SK-N-SH (cell line): ENCODE data around the gene SPON1. TPM values are rescaled to one million over a fixed set of nuclear protein-coding genes. Genes with fewer than 3 reads are reported as not detected.

Experiments used
- CTCF ChIA-PET: fragments of 300-600, 350-600 bp; formaldehyde crosslinking; extraction: SDS; loops from one replicate; lab custom pipeline; 2021; lab: Yijun Ruan, JAX
- POLR2A ChIA-PET: fragments of 350-600 bp; sonication (Branson Sonifier 250); formaldehyde crosslinking; extraction: SDS; loops from one replicate; lab custom pipeline; 2020; ENCODE audit warnings: antibody characterized with exemption, inconsistent platforms; lab: Yijun Ruan, JAX
- DNase-seq: peaks from one replicate; pipeline ENCODE4 v3.0.0; 2012
- H2AFZ ChIP-seq: fragments of 200-600 bp; sonication (generic); 2 replicates; pipeline ENCODE4 v1.8.1; 2016; ENCODE audit warnings: antibody characterized with exemption, mild to moderate bottlenecking, low read depth
- H3F3A ChIP-seq: fragments of 200-600 bp; sonication (generic); replicated peaks from 2 replicates; pipeline ENCODE3; 2016; ENCODE audit warnings: antibody characterized with exemption, mild to moderate bottlenecking; ENCODE audit not compliant: insufficient read depth
- H3K27ac ChIP-seq, 2 experiments: fragments of 200-500 bp in 1 of 2; fragments of 200-600 bp in 1 of 2; sonication (Bioruptor generic) in 1 of 2; sonication (generic), shearing (Covaris generic) in 1 of 2; 2 replicates each; pipeline versions ENCODE4 v1.5.1 to v1.6.1; 2014 to 2016; ENCODE audit warnings: low read depth in 2 of 2, inconsistent platforms in 1 of 2, low read length in 1 of 2, mild to moderate bottlenecking in 1 of 2, mixed read lengths in 1 of 2
- H3K27me3 ChIP-seq: fragments of 200-600 bp; sonication (generic), shearing (Covaris generic); 2 replicates; pipeline ENCODE4 v1.6.1; 2016; ENCODE audit warnings: mixed run types; ENCODE audit not compliant: insufficient read depth
- H3K36me3 ChIP-seq, 2 experiments: fragments of 200-500 bp in 1 of 2; fragments of 200-600 bp in 1 of 2; sonication (Bioruptor generic) in 1 of 2; sonication (generic) in 1 of 2; replicated peaks in 1 of 2; 2 replicates each; pipeline versions ENCODE3 to v1.5.1; 2014 to 2016; ENCODE audit warnings: low read length in 1 of 2, mild to moderate bottlenecking in 1 of 2; ENCODE audit not compliant: insufficient read depth in 2 of 2, control insufficient read depth in 1 of 2
- H3K4me1 ChIP-seq, 2 experiments: fragments of 200-500 bp in 1 of 2; fragments of 200-600 bp in 1 of 2; sonication (Bioruptor generic) in 1 of 2; sonication (generic), shearing (Covaris generic) in 1 of 2; 2 replicates each; pipeline versions ENCODE4 v1.5.1 to v1.6.1; 2014 to 2016; ENCODE audit warnings: low read depth in 1 of 2, low read length in 1 of 2, mixed run types in 1 of 2; ENCODE audit not compliant: insufficient read depth in 2 of 2, control insufficient read depth in 1 of 2
- H3K4me2 ChIP-seq: fragments of 200-600 bp; sonication (generic), shearing (Covaris generic); 2 replicates; pipeline ENCODE4 v1.6.1; 2017; ENCODE audit warnings: mixed run types
- H3K4me3 ChIP-seq, 2 experiments: fragments of 200-500 bp in 1 of 2; fragments of 200-600 bp in 1 of 2; sonication (Bioruptor generic) in 1 of 2; sonication (generic), shearing (Covaris generic) in 1 of 2; 2 replicates each; pipeline versions ENCODE4 v1.5.1 to v1.8.1; 2014 to 2016; ENCODE audit warnings: low read depth in 2 of 2, inconsistent platforms in 1 of 2, low read length in 1 of 2, mild to moderate bottlenecking in 1 of 2, mixed read lengths in 1 of 2, moderate library complexity in 1 of 2
- H3K79me2 ChIP-seq: fragments of 200-600 bp; sonication (generic); 2 replicates; pipeline ENCODE4 v1.8.1; 2017; ENCODE audit warnings: mild to moderate bottlenecking; ENCODE audit not compliant: insufficient read depth
- H3K9ac ChIP-seq: fragments of 200-600 bp; sonication (generic); 2 replicates; pipeline ENCODE4 v1.6.1; 2017; ENCODE audit warnings: mixed run types
- H3K9me2 ChIP-seq: fragments of 200-600 bp; sonication (generic); 2 replicates; pipeline ENCODE4 v1.6.1; 2017; ENCODE audit warnings: mixed run types
- H3K9me3 ChIP-seq: fragments of 200-600 bp; sonication (generic); 2 replicates; pipeline ENCODE4 v1.6.1; 2017; ENCODE audit warnings: mixed run types, mild to moderate bottlenecking, moderate library complexity
- H4K20me1 ChIP-seq: fragments of 200-600 bp; sonication (generic); 2 replicates; pipeline ENCODE4 v1.6.1; 2017; ENCODE audit warnings: mild to moderate bottlenecking, mixed run types; ENCODE audit not compliant: insufficient read depth
- ELF1 ChIP-seq: IDR thresholded peaks from 2 replicates; pipeline ENCODE4 v1.4.0; 2012
- EP300 ChIP-seq, 2 experiments: IDR thresholded peaks; 2 replicates each; pipeline versions ENCODE4 v1.4.0 to v1.6.1; 2012; ENCODE audit warnings: borderline replicate concordance in 1 of 2, low read depth in 1 of 2, low read length in 1 of 2
- EZH2phosphoT487 ChIP-seq: fragments of 200-600 bp; sonication (generic); IDR thresholded peaks from 2 replicates; pipeline ENCODE4 v1.6.1; 2017; ENCODE audit warnings: low read depth, mixed run types, mild to moderate bottlenecking, antibody characterized with exemption, moderate library complexity, borderline replicate concordance
- FOSL2 ChIP-seq: IDR thresholded peaks from 2 replicates; pipeline ENCODE4 v1.4.0; 2012; ENCODE audit warnings: low read depth, mild to moderate bottlenecking, moderate library complexity, borderline replicate concordance
- GATA2 ChIP-seq: sonication (generic); formaldehyde crosslinking; IDR thresholded peaks from 2 replicates; pipeline ENCODE4 v1.5.0; 2020; ENCODE audit warnings: mild to moderate bottlenecking, missing genetic modification reagents
- IRF3 ChIP-seq: fragments of 150-350 bp; IDR thresholded peaks from 2 replicates; pipeline ENCODE4 v1.6.1; 2016; ENCODE audit warnings: mild to moderate bottlenecking, low read depth, low read length
- JUND ChIP-seq: IDR thresholded peaks from 2 replicates; pipeline ENCODE4 v1.4.0; 2012
- MEF2A ChIP-seq: IDR thresholded peaks from 2 replicates; pipeline ENCODE4 v1.4.0; 2012; ENCODE audit warnings: low read depth, borderline replicate concordance
- MXI1 ChIP-seq: IDR thresholded peaks from 2 replicates; pipeline ENCODE4 v1.6.1; 2012; ENCODE audit warnings: mild to moderate bottlenecking, low read depth, low read length, improper control_type of control experiment
- NFIC ChIP-seq: IDR thresholded peaks from 2 replicates; pipeline ENCODE4 v1.4.0; 2012; ENCODE audit warnings: borderline replicate concordance
- NRF1 ChIP-seq: IDR thresholded peaks from 2 replicates; pipeline ENCODE4 v1.6.1; 2012; ENCODE audit warnings: low read depth, mild to moderate bottlenecking, low read length
- RAD21 ChIP-seq: IDR thresholded peaks from 2 replicates; pipeline ENCODE4 v1.6.1; 2012; ENCODE audit warnings: mild to moderate bottlenecking, low read length
- REST ChIP-seq: IDR thresholded peaks from 2 replicates; pipeline ENCODE4 v1.6.1; 2012; ENCODE audit warnings: mild to moderate bottlenecking, low read depth, low read length, moderate library complexity
- RXRA ChIP-seq: IDR thresholded peaks from 2 replicates; pipeline ENCODE4 v1.4.0; 2012; ENCODE audit warnings: low read depth, mild to moderate bottlenecking, borderline replicate concordance
- SMC3 ChIP-seq: IDR thresholded peaks from 2 replicates; pipeline ENCODE4 v1.6.1; 2012; ENCODE audit warnings: low read depth, low read length, improper control_type of control experiment
- TEAD4 ChIP-seq: IDR thresholded peaks from 2 replicates; pipeline ENCODE4 v1.4.0; 2012; ENCODE audit warnings: mild to moderate bottlenecking, borderline replicate concordance; ENCODE audit not compliant: insufficient read depth
- YY1 ChIP-seq: IDR thresholded peaks from 2 replicates; pipeline ENCODE4 v1.4.0; 2012; ENCODE audit warnings: low read depth, mild to moderate bottlenecking
- WGBS: methylation state at CpG from one replicate; pipeline ENCODE4 v1.1.6; 2017; ENCODE audit warnings: low lambda C conversion rate; 5-methylcytosine and 5-hydroxymethylcytosine counted together
- polyA plus RNA-seq, 3 experiments: library from polyadenylated mRNA; depleted of rRNA; stranded (reverse); fragments of >200 nt; gene quantifications; 2 replicates each; pipeline ENCODE4 v1.2.3, GENCODE V29; 2012

The SPON1 gene
- polyA plus RNA-seq, 1 of the 3 experiments (the other 2 are of a cell fraction), result not detected

- CTCF ChIA-PET, result no interaction called here
- no peaks in the 10 kb centered on the region for H3K36me3 ChIP-seq
- H3K4me1 ChIP-seq, result no peaks in the 10 kb centered on the region
- no peak for DNase-seq
- no peaks in the 10 kb centered on the region for H4K20me1 ChIP-seq
- H3K9me2 ChIP-seq, result no peaks in the 10 kb centered on the region
- 36% methylated on average over 4 of the region's 4 CpGs for WGBS
- H3K79me2 ChIP-seq, result no peaks in the 10 kb centered on the region
- POLR2A ChIA-PET, result no interaction called here
- no peak overlapping the region for H3K9ac ChIP-seq
- no peak overlapping the region for H2AFZ ChIP-seq
- no peaks in the 10 kb centered on the region for H3F3A ChIP-seq
- no peaks in the 10 kb centered on the region for H3K9me3 ChIP-seq
- H3K27ac ChIP-seq, result no peak overlapping the region
- H3K4me2 ChIP-seq, result no peak overlapping the region
- TF ChIP-seq RAD21 (no peak), JUND (no peak), MEF2A (no peak), RXRA (no peak)
- no peaks in the 10 kb centered on the region for H3K27me3 ChIP-seq
- H3K4me3 ChIP-seq, result no peak overlapping the region
These were observed 33.8 kb upstream of the SPON1 start for GRCh38 chr11:13928566-13929251.

GRCh38 chr11:13929395-13929891 is 33.1 kb upstream of the SPON1 start:
- H3K4me3 ChIP-seq, result no peak overlapping the region
- POLR2A ChIA-PET, result no interaction called here
- H3F3A ChIP-seq, result no peaks in the 10 kb centered on the region
- H3K4me2 ChIP-seq, result no peak overlapping the region
- WGBS, result 37% methylated on average over 3 of the region's 3 CpGs
- H3K9me3 ChIP-seq, result no peaks in the 10 kb centered on the region
- H2AFZ ChIP-seq, result no peak overlapping the region
- no peak for TF ChIP-seq FOSL2
- TF ChIP-seq, all 33 proteins: peak for 0
- no peaks in the 10 kb centered on the region for H3K79me2 ChIP-seq
- H4K20me1 ChIP-seq, result no peaks in the 10 kb centered on the region
- H3K9me2 ChIP-seq, result no peaks in the 10 kb centered on the region
- no peaks in the 10 kb centered on the region for H3K36me3 ChIP-seq
- no peak overlapping the region for H3K27ac ChIP-seq
- no peak for DNase-seq
- no peaks in the 10 kb centered on the region for H3K4me1 ChIP-seq
- no peak overlapping the region for H3K9ac ChIP-seq
- CTCF ChIA-PET, result no interaction called here
- no peaks in the 10 kb centered on the region for H3K27me3 ChIP-seq

GRCh38 chr11:13931356-13931755 is 31.2 kb upstream of the SPON1 start:
- CTCF ChIA-PET, result no interaction called here

More at GRCh38 chr11:13931356-13931755, 31.2 kb upstream of the SPON1 start:
- 36% methylated on average over 4 of the region's 4 CpGs for WGBS
- Histone ChIP-seq H3K27me3 (no peaks in the 10 kb centered on the region), H3K9me3 (no peaks in the 10 kb centered on the region), H3K4me2 (no peak overlapping the region), H3F3A (no peaks in the 10 kb centered on the region), H3K36me3 (no peaks in the 10 kb centered on the region), H4K20me1 (no peaks in the 10 kb centered on the region), H3K9me2 (no peaks in the 10 kb centered on the region), H3K4me3 (no peak overlapping the region), H3K27ac (no peak overlapping the region), H3K79me2 (no peaks in the 10 kb centered on the region), H3K4me1 (no peaks in the 10 kb centered on the region), H3K9ac (no peak overlapping the region), H2AFZ (no peak overlapping the region)
- POLR2A ChIA-PET, result no interaction called here
- TF ChIP-seq EP300 (IDR thresholded peaks at IDR 0.05; ENCODE audit: borderline replicate concordance in 1 of 2, low read depth in 1 of 2, low read length in 1 of 2) (no peak), REST (no peak), ELF1 (no peak), EZH2phosphoT487 (no peak), GATA2 (CRISPR knock-in tag) (no peak), YY1 (no peak), TEAD4 (no peak), MXI1 (no peak), IRF3 (no peak), NRF1 (no peak), SMC3 (no peak), MEF2A (no peak), NFIC (no peak)
- DNase-seq, result no peak
